K562 (cell line): Measurements from ENCODE around the gene SLC30A1. TPM values are rescaled to one million over a fixed set of nuclear protein-coding genes. Genes with fewer than 3 reads are reported as not detected.

Experiments
- CBX8 ChIP-seq: fragments of 200-600 bp; sonication (generic); IDR thresholded peaks from 2 replicates; pipeline ENCODE4 v1.6.1; 2012; ENCODE audit warnings: borderline replicate concordance, mixed run types, low read depth, mild to moderate bottlenecking, moderate library complexity, mixed read lengths, low read length, control low read depth, inconsistent platforms; ENCODE audit not compliant: poor library complexity, severe bottlenecking; ENCODE audit errors: extremely low read depth
- CC2D1A ChIP-seq: fragments of 450-650 bp; IDR thresholded peaks from 2 replicates; pipeline ENCODE4 v1.6.1; 2017; ENCODE audit warnings: mild to moderate bottlenecking
- EHMT2 ChIP-seq: fragments of 450-650 bp; IDR thresholded peaks from 2 replicates; pipeline ENCODE4 v1.6.1; 2018; ENCODE audit warnings: antibody characterized with exemption
- GABPB2 ChIP-seq: fragments of 250-450 bp; sonication (Bioruptor Pico); conservative IDR thresholded peaks from 2 replicates; pipeline ENCODE4 v1.5.1; 2021; ENCODE audit warnings: mild to moderate bottlenecking
- KAT2B ChIP-seq: IDR thresholded peaks from one replicate; pipeline ENCODE4 v1.6.1; 2012; ENCODE audit warnings: low read depth, mild to moderate bottlenecking, control low read depth, inconsistent platforms, low read length, moderate library complexity
- KLF1 ChIP-seq: fragments of 450-650 bp; IDR thresholded peaks from 2 replicates; pipeline ENCODE4 v1.6.1; 2016; ENCODE audit warnings: missing genetic modification characterization, missing compliant biosample characterization
- LARP7 ChIP-seq: fragments of 450-650 bp; IDR thresholded peaks from 2 replicates; pipeline ENCODE4 v1.6.1; 2016
- MCM2 ChIP-seq: fragments of 450-650 bp; IDR thresholded peaks from 2 replicates; pipeline ENCODE4 v1.6.1; 2017; ENCODE audit warnings: low read depth, mild to moderate bottlenecking
- NFE2 ChIP-seq: IDR thresholded peaks from 2 replicates; pipeline ENCODE4 v1.6.1; 2014; ENCODE audit warnings: antibody characterized with exemption, low read depth
- NR2C1 ChIP-seq, 2 experiments: fragments of 450-650 bp; IDR thresholded peaks; 2 replicates each; pipeline ENCODE4 v1.6.1; 2017; ENCODE audit warnings: mild to moderate bottlenecking in 2 of 2, antibody characterized with exemption in 1 of 2, inconsistent platforms in 1 of 2, missing compliant biosample characterization in 1 of 2, missing genetic modification characterization in 1 of 2
- PRMT5 ChIP-seq: sonication (generic); formaldehyde crosslinking; IDR thresholded peaks from 2 replicates; pipeline ENCODE4 v1.5.0; 2020; ENCODE audit warnings: missing genetic modification reagents
- RBM39 ChIP-seq: fragments of 200-400 bp; formaldehyde crosslinking; optimal IDR thresholded peaks from 2 replicates; pipeline ENCODE3; 2018; ENCODE audit warnings: low read depth, low read length
- RFX7 ChIP-seq: fragments of 250-450 bp; sonication (Bioruptor Pico); IDR thresholded peaks from 2 replicates; pipeline ENCODE4 v1.5.1; 2021; ENCODE audit warnings: mild to moderate bottlenecking
- TSC22D4 ChIP-seq: fragments of 450-650 bp; IDR thresholded peaks from 2 replicates; pipeline ENCODE4 v1.6.1; 2016; ENCODE audit warnings: missing genetic modification characterization, missing biosample characterization, control low read depth
- ZNF316 ChIP-seq: fragments of 450-650 bp; IDR thresholded peaks from 2 replicates; pipeline ENCODE4 v1.6.1; 2016
- ZNF354B ChIP-seq: fragments of 250-450 bp; sonication (Bioruptor Pico); IDR thresholded peaks from 2 replicates; pipeline ENCODE4 v1.4.0; 2020
- ZNF76 ChIP-seq: fragments of 250-450 bp; sonication (Bioruptor Pico); IDR thresholded peaks from 2 replicates; pipeline ENCODE4 v1.4.0; 2020; ENCODE audit warnings: mild to moderate bottlenecking, moderate library complexity, borderline replicate concordance
- polyA plus RNA-seq, 8 experiments: library from polyadenylated mRNA; depleted of rRNA in 4 of 8; stranded (reverse) in 5 of 8; unstranded in 3 of 8; fragments of >200 nt; fragmentation: Nextera tagmentation in 2 of 8; fragmentation: Illumina TruSeq in 1 of 8; extraction: Ambion mirVana in 2 of 8; extraction: Trizol in 1 of 8; gene quantifications; 2 replicates each; pipeline versions ENCODE4 v1.2.1 to v1.2.3, GENCODE V29; 2011 to 2014; ENCODE audit warnings: inconsistent platforms in 1 of 8, missing spikeins in 1 of 8
- total RNA-seq, 7 experiments: library from RNA; depleted of rRNA in 6 of 7; stranded (reverse); fragments of >200 nt in 6 of 7; fragmentation: Illumina TruSeq in 2 of 7; extraction: Trizol in 2 of 7; gene quantifications; 2 replicates each; pipeline versions ENCODE4 v1.2.1 to v1.2.3, GENCODE V29; 2011 to 2021; ENCODE audit warnings: low replicate concordance in 1 of 7
- TF ChIP-seq, protein P1 (sequence below): fragments of 450-650 bp; formaldehyde crosslinking; IDR thresholded peaks from 2 replicates; pipeline ENCODE4 v1.4.0; 2022; ENCODE audit warnings: mild to moderate bottlenecking, moderate library complexity
- TF ChIP-seq, protein P2 (sequence below): fragments of 150-350 bp; IDR thresholded peaks from 2 replicates; pipeline ENCODE4 v1.6.1; 2014; ENCODE audit warnings: low read depth, mild to moderate bottlenecking, low read length, borderline replicate concordance
- TF ChIP-seq, protein P3 (sequence below): sonication (generic); formaldehyde crosslinking; IDR thresholded peaks from 2 replicates; pipeline ENCODE4 v1.8.1; 2023; ENCODE audit warnings: mild to moderate bottlenecking, missing genetic modification reagents
- TF ChIP-seq, protein P4 (sequence below): sonication (generic); formaldehyde crosslinking; IDR thresholded peaks from 2 replicates; pipeline ENCODE4 v1.8.1; 2022; ENCODE audit warnings: missing genetic modification reagents
- TF ChIP-seq, protein P5 (sequence below): sonication (generic); formaldehyde crosslinking; IDR thresholded peaks from 2 replicates; pipeline ENCODE4 v1.9.0; 2022; ENCODE audit warnings: mild to moderate bottlenecking, missing genetic modification reagents

The SLC30A1 gene
- total and polyA plus RNA-seq, 9 of the 15 experiments (the other 6 are each of a cell fraction or from before 2014, with no cell fraction given), result 4.1 to 14.4 (median 6.6) TPM

DNA sequence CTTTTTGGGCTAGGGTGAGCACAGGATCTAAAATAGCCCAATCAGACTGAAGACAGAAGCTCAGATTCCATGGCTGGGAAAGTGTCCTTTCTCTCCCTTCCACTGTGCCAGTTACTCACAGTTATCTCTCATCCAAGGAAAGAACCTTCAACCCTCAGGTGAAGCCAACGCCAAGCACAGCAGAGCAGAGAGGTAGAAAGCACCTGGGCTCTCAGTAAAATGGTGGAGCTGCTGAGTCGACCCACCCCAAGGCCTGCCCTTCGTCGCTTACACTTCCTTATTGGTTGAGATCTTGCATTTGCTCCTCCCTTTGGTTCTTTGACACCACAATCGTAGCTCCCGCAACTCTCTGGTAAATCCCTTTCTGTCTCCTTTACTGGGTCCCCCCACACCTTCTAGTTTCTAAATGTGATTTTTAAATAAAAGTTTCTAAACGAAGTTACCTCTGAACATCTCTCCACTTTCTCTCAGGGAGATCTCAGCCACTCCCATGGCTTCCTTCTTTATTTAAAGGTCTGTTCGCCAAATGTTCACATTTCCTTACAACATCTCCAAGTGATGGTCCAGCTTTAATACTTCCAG, 27.5 kb upstream of the SLC30A1 start (continued):
- TF ChIP-seq, protein P1, sequence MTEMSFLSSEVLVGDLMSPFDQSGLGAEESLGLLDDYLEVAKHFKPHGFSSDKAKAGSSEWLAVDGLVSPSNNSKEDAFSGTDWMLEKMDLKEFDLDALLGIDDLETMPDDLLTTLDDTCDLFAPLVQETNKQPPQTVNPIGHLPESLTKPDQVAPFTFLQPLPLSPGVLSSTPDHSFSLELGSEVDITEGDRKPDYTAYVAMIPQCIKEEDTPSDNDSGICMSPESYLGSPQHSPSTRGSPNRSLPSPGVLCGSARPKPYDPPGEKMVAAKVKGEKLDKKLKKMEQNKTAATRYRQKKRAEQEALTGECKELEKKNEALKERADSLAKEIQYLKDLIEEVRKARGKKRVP (CRISPR knock-in tag), result no peak
- TF ChIP-seq, protein P2, sequence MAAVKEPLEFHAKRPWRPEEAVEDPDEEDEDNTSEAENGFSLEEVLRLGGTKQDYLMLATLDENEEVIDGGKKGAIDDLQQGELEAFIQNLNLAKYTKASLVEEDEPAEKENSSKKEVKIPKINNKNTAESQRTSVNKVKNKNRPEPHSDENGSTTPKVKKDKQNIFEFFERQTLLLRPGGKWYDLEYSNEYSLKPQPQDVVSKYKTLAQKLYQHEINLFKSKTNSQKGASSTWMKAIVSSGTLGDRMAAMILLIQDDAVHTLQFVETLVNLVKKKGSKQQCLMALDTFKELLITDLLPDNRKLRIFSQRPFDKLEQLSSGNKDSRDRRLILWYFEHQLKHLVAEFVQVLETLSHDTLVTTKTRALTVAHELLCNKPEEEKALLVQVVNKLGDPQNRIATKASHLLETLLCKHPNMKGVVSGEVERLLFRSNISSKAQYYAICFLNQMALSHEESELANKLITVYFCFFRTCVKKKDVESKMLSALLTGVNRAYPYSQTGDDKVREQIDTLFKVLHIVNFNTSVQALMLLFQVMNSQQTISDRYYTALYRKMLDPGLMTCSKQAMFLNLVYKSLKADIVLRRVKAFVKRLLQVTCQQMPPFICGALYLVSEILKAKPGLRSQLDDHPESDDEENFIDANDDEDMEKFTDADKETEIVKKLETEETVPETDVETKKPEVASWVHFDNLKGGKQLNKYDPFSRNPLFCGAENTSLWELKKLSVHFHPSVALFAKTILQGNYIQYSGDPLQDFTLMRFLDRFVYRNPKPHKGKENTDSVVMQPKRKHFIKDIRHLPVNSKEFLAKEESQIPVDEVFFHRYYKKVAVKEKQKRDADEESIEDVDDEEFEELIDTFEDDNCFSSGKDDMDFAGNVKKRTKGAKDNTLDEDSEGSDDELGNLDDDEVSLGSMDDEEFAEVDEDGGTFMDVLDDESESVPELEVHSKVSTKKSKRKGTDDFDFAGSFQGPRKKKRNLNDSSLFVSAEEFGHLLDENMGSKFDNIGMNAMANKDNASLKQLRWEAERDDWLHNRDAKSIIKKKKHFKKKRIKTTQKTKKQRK, result no peak
- no peak for TF ChIP-seq MCM2
- TF ChIP-seq ZNF354B, result no peak
- 0 out of 2 replicates have a peak, but pooled peaks have one; percentile 9 for TF ChIP-seq CC2D1A
- TF ChIP-seq NR2C1 (IDR thresholded peaks at IDR 0.05), result no peak
- no peak for TF ChIP-seq NR2C1 (tag; IDR thresholded peaks at IDR 0.05)
- TF ChIP-seq KLF1 (tag), result no peak
- peak; percentile 66 for TF ChIP-seq EHMT2
- no peak for TF ChIP-seq GABPB2 (CRISPR knock-in tag)
- TF ChIP-seq LARP7, result no peak
- TF ChIP-seq ZNF76 (CRISPR knock-in tag), result no peak
- peak; percentile 58; the same call in 1 of the 2 replicates for TF ChIP-seq ZNF316
- TF ChIP-seq CBX8, result no peak
- no peak for TF ChIP-seq KAT2B
- no peak for TF ChIP-seq RBM39
- no peak for TF ChIP-seq TSC22D4 (tag)
- TF ChIP-seq RFX7 (CRISPR knock-in tag), result no peak
- TF ChIP-seq, protein P3, sequence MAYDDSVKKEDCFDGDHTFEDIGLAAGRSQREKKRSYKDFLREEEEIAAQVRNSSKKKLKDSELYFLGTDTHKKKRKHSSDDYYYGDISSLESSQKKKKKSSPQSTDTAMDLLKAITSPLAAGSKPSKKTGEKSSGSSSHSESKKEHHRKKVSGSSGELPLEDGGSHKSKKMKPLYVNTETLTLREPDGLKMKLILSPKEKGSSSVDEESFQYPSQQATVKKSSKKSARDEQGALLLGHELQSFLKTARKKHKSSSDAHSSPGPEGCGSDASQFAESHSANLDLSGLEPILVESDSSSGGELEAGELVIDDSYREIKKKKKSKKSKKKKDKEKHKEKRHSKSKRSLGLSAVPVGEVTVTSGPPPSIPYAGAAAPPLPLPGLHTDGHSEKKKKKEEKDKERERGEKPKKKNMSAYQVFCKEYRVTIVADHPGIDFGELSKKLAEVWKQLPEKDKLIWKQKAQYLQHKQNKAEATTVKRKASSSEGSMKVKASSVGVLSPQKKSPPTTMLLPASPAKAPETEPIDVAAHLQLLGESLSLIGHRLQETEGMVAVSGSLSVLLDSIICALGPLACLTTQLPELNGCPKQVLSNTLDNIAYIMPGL (CRISPR knock-in tag), result no peak; the same call in 1 of the 2 replicates
- no peak for TF ChIP-seq PRMT5 (CRISPR knock-in tag)
- TF ChIP-seq NFE2, result peak; percentile 44; the same call in 1 of the 2 replicates
- TF ChIP-seq, protein P4, sequence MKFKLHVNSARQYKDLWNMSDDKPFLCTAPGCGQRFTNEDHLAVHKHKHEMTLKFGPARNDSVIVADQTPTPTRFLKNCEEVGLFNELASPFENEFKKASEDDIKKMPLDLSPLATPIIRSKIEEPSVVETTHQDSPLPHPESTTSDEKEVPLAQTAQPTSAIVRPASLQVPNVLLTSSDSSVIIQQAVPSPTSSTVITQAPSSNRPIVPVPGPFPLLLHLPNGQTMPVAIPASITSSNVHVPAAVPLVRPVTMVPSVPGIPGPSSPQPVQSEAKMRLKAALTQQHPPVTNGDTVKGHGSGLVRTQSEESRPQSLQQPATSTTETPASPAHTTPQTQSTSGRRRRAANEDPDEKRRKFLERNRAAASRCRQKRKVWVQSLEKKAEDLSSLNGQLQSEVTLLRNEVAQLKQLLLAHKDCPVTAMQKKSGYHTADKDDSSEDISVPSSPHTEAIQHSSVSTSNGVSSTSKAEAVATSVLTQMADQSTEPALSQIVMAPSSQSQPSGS, result no peak
- TF ChIP-seq, protein P5, sequence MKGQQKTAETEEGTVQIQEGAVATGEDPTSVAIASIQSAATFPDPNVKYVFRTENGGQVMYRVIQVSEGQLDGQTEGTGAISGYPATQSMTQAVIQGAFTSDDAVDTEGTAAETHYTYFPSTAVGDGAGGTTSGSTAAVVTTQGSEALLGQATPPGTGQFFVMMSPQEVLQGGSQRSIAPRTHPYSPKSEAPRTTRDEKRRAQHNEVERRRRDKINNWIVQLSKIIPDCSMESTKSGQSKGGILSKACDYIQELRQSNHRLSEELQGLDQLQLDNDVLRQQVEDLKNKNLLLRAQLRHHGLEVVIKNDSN (CRISPR knock-in tag), result no peak
